CD4-positive, CD25-positive, alpha-beta regulatory T cell (primary cell): ENCODE data around the gene ETFA. TPM values are rescaled to one million over a fixed set of nuclear protein-coding genes. Genes with fewer than 3 reads are reported as not detected.

Source experiments
- ATAC-seq, 2 donors: fragments of 150-1000 bp; cut with Tn5 transposase; one replicate each; pipeline ENCODE4 v1.10.0; 2021; ENCODE audit warnings: low read depth in 2 of 2, moderate number of reproducible peaks in 2 of 2, moderate library complexity in 1 of 2
- DNase-seq, 3 donors: peaks; one replicate each; pipeline versions ENCODE4 v3.0.0 to v3.0.0-alpha.2; 2012 to 2022; ENCODE audit warnings: mixed read lengths in 1 of 3
- H3K27ac ChIP-seq: one replicate; pipeline ENCODE4 v1.7.0; 2013; ENCODE audit warnings: mild to moderate bottlenecking, low read length; ENCODE audit not compliant: insufficient read depth, poor library complexity, severe bottlenecking
- H3K27me3 ChIP-seq: one replicate; pipeline ENCODE4 v1.7.0; 2013; ENCODE audit warnings: low read length; ENCODE audit not compliant: control insufficient read depth, insufficient read depth
- H3K36me3 ChIP-seq: one replicate; pipeline ENCODE4 v1.7.0; 2013; ENCODE audit warnings: mild to moderate bottlenecking, low read length, moderate library complexity; ENCODE audit not compliant: control insufficient read depth, insufficient read depth
- H3K4me1 ChIP-seq: 2 replicates; pipeline ENCODE4 v1.7.0; 2013; ENCODE audit warnings: mild to moderate bottlenecking, low read length; ENCODE audit not compliant: insufficient read depth, control insufficient read depth, poor library complexity, severe bottlenecking
- H3K4me3 ChIP-seq: one replicate; pipeline ENCODE4 v1.7.0; 2013; ENCODE audit warnings: low read depth, mild to moderate bottlenecking, low read length, moderate library complexity
- H3K9me3 ChIP-seq, 2 experiments: 1 replicate in 1 of 2; 2 replicates in 1 of 2; pipeline ENCODE4 v1.7.0; 2013; ENCODE audit warnings: low read length in 2 of 2, mild to moderate bottlenecking in 1 of 2, moderate library complexity in 1 of 2; ENCODE audit not compliant: control insufficient read depth in 2 of 2
- H3K27ac Mint-ChIP-seq, 3 donors: one replicate each; pipeline ENCODE4 v1.8.0; 2020 to 2022; ENCODE audit warnings: mild to moderate bottlenecking in 3 of 3, mixed read lengths in 3 of 3, moderate library complexity in 2 of 3
- H3K27me3 Mint-ChIP-seq: one replicate; pipeline ENCODE4 v1.8.0; 2022; ENCODE audit warnings: mild to moderate bottlenecking, mixed read lengths
- H3K36me3 Mint-ChIP-seq: one replicate; pipeline ENCODE4 v1.8.0; 2020; ENCODE audit warnings: mixed read lengths
- H3K4me1 Mint-ChIP-seq, 4 donors: one replicate each; pipeline ENCODE4 v1.8.0; 2020 to 2022; ENCODE audit warnings: mixed read lengths in 4 of 4, mild to moderate bottlenecking in 1 of 4
- H3K4me3 Mint-ChIP-seq, 4 donors: one replicate each; pipeline ENCODE4 v1.8.0; 2020 to 2022; ENCODE audit warnings: mild to moderate bottlenecking in 4 of 4, mixed read lengths in 4 of 4, moderate library complexity in 3 of 4
- H3K9me3 Mint-ChIP-seq, 7 donors: one replicate each; pipeline ENCODE4 v1.8.0; 2020 to 2022; ENCODE audit warnings: mixed read lengths in 7 of 7, mild to moderate bottlenecking in 3 of 7, moderate library complexity in 2 of 7
- polyA plus RNA-seq, 4 donors: library from polyadenylated mRNA; unstranded; fragments of 300-500 nt; fragmentation: Illumina TruSeq; gene quantifications; one replicate each; pipeline ENCODE4 v1.2.3, GENCODE V29; 2021
- total RNA-seq: library from RNA; stranded (reverse); gene quantifications from one replicate; pipeline ENCODE4 v1.2.3, GENCODE V29; 2022

ETFA gene
- total and polyA plus RNA-seq, 5 donors from 2014 or later = 44.5 to 166 (median 120) TPM

DNA sequence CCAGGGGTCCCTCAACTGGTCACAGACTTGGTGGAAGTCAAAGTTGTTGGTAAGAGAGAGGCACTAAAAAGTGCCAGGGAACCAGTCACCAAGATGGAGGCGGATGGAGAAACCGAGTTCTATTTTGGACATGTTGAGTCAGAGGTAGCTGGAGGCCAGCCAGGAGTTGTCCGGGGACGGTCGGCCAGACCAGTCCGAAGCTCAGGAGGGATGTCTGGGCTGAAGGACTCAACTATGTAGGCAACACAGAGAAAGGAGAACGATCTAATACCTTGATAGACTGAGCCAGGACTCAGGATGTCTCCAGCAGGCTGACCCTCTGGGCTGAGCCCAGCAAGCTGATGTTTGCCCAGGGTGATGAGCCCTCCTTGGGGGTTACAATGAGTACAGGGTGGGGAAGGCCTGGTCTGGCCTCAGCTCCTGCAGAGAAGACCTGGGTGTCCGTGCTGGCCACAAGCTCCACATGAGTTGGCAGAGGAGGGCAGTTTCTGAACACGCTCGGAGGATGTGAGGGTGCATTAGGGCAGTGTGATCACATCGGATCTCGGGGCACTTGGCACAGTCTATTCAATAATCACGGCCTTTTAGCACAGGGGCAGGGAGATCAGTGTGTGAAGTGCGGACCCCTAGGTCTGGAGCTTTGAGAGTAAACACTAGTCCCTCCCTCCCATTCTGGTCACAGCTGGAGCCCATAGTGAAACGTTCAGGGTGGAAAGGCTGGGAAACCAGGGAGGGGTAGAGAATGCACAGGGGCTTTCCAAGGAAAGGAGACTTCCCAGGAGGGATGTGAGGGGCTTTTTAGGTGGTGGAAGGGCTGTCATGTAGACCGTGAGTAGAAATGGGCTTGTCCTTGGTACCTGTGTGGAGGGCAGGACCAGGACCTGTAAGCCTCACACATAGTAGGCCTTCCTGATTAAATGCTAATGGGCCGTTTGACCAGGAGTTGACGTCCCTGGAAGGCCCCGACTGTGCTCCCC is 111.9 kb downstream of the ETFA start:
- H3K27me3 ChIP-seq = no peaks in the 10 kb centered on the region
- Mint-ChIP-seq H3K9me3 (peaks cover 0 to 2% (median 0%) of the 10 kb centered on the region in 7 donors), H3K36me3 (peaks cover 3% of the 10 kb centered on the region), H3K27ac (peak overlapping the region in 1 of 3 donors; percentile 59), H3K4me1 (peaks cover 0 to 8% (median 2%) of the 10 kb centered on the region in 4 donors), H3K27me3 (no peaks in the 10 kb centered on the region), H3K4me3 (no peak overlapping the region)
- DNase-seq (no peak), ATAC-seq (no peak)
- H3K4me3 ChIP-seq = no peak overlapping the region
- H3K4me1 ChIP-seq = peaks cover 7% of the 10 kb centered on the region
- H3K36me3 ChIP-seq = no peaks in the 10 kb centered on the region
- no peaks in the 10 kb centered on the region for H3K9me3 ChIP-seq
- no peak overlapping the region for H3K27ac ChIP-seq

DNA sequence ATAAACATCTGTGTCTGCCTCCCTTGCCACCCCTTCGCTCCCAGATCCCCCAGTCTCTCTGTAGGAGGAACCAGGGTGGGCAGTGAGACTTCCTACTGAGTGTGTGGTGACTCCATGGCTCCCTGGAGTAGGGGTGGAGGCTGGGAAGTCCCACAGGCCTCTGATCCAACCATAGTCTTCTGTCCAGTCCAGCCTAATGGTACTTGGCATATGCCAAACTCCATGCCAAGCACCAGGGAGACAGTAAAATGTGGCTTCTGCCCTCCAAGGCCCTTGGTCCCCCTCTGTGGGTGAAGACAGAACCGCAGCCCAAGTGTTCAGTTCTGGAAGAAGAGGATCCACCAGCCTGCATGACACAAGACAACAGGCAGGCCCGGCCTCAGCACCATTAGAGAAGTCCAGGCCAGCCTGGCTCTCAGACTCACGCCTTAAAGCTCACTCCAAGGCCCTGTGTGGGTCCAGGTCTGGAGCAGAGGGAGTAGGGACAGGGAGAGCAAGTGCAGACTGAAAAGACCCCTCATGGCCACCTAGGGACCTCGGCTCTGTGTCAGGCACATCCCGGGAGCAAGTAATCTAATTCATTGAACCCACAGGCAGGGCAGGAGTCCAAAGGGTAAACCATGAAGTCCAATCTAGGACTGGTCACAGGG is 112.7 kb downstream of the ETFA start:
- H3K4me1 ChIP-seq = peaks cover 7% of the 10 kb centered on the region
- H3K4me3 Mint-ChIP-seq = no peak overlapping the region
- H3K4me1 Mint-ChIP-seq = peaks cover 0 to 8% (median 2%) of the 10 kb centered on the region in 4 donors
- no peak overlapping the region for H3K27ac ChIP-seq
- H3K4me3 ChIP-seq = no peak overlapping the region
- no peaks in the 10 kb centered on the region for H3K36me3 ChIP-seq
- H3K36me3 Mint-ChIP-seq = peaks cover 1% of the 10 kb centered on the region
- no peaks in the 10 kb centered on the region for H3K27me3 ChIP-seq
- peaks cover 0 to 2% (median 0%) of the 10 kb centered on the region in 7 donors for H3K9me3 Mint-ChIP-seq
- H3K9me3 ChIP-seq = no peaks in the 10 kb centered on the region
- peak overlapping the region in 1 of 3 donors; percentile 59 for H3K27ac Mint-ChIP-seq
- ATAC-seq (no peak), DNase-seq (no peak)
- no peaks in the 10 kb centered on the region for H3K27me3 Mint-ChIP-seq

GRCh38 chr15:76197703-76198455 is 113.4 kb downstream of the ETFA start:
- ATAC-seq = no peak
- H3K36me3 Mint-ChIP-seq = no peaks in the 10 kb centered on the region
- peaks cover 7% of the 10 kb centered on the region for H3K4me1 ChIP-seq
- no peaks in the 10 kb centered on the region for H3K27me3 ChIP-seq
- peak overlapping the region in 1 of 4 donors; percentile 81 for H3K4me3 Mint-ChIP-seq
- DNase-seq = no peak
- no peaks in the 10 kb centered on the region for H3K9me3 ChIP-seq
- H3K9me3 Mint-ChIP-seq = peaks cover 0 to 1% (median 0%) of the 10 kb centered on the region in 7 donors
- no peak overlapping the region for H3K4me3 ChIP-seq
- no peak overlapping the region for H3K27ac ChIP-seq
- H3K36me3 ChIP-seq = no peaks in the 10 kb centered on the region
- peaks cover 0 to 8% (median 2%) of the 10 kb centered on the region in 4 donors for H3K4me1 Mint-ChIP-seq
- H3K27ac Mint-ChIP-seq = peak overlapping the region in 1 of 3 donors; percentile 78
- H3K27me3 Mint-ChIP-seq = no peaks in the 10 kb centered on the region

DNA sequence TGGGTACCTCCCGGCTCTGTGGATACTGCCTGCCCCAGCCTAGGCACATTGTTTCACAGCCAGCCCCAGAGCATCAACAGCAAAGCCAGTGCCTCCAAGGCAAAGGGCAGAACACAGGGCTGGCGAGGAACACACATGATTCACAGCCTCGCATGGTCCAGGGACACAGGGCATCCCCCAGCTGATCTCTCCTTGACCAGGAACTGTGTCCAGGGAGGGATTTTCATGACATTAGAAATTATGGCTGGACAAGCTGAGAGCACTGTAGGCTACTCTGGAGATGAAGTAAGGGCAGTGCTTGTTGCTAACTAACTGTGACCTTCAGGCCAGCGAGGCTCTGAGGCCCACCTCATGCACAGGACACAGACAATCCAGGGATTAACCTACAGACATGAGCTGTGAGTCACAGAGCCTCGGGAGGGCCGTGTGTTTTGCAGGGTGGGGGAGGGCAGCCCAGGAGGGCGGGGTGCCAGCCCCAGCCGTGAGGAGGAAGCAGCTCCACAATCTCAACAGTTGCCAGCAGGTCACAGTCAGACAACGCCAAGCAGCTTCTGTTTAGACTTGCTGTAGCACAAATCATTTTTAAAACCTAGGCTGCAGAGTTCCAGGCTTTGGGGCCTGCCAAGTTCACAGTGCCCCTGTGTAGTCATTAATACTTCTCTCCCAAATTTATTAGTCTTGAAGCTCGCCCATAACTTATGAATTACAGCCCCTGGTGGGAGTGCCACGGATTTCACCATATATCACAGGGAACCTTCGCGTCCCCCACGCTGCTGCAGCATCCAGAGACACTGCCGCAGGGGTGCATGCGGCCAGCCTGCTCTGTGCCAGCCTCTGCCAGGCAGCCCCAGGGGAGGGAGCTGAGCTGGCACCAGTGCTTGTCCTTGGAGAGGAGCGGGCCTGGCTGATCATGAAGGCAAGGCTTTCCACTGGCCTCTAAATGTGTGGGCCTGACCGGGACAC is 114.7 kb downstream of the ETFA start:
- H3K9me3 Mint-ChIP-seq = no peaks in the 10 kb centered on the region

DNA sequence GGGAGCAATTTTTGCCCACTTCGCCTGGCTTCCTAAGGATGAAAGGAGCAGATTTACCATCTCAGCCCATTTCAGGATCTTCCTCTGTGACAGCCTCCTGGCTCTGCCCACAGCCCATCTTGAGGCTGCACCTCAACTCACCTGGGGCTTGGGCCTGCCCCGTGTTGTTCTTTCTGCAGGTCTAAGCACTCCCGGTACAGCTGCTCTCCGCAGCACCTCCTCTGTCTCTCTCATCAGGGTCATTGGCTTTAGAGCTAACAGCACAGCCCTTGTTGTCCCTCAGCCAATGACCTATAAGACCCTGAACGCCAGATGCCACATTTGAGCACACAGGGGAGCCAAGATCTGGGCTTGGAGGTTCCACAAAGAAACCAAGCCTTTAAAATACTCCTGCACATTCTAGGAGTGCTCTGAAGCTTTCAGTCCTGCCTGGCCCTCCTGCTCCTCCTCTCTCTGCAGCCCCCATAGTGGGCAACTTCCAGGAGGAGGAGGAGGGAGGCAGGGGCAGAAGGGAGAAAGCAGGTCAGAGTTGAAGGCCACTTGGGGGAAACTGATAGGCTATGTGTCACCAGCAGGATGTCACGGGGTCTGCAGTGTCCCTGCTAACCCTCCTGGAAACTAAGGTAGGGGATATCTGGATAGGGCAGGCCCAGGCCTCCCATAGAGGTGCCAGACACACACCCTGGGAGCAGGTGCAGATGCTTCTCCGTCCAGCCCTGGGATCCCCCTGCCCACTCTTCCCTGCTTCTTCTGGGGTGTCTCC is 115.6 kb downstream of the ETFA start:
- peaks cover 3 to 14% (median 9%) of the 10 kb centered on the region in 4 donors for H3K4me1 Mint-ChIP-seq
- H3K36me3 Mint-ChIP-seq = no peaks in the 10 kb centered on the region
- no peak overlapping the region for H3K4me3 ChIP-seq
- H3K27me3 ChIP-seq = no peaks in the 10 kb centered on the region
- H3K4me3 Mint-ChIP-seq = no peak overlapping the region
- H3K27ac Mint-ChIP-seq = peak overlapping the region in 2 of 3 donors; percentile 17 to 18
- ATAC-seq (no peak), DNase-seq (no peak)
- H3K9me3 ChIP-seq = no peaks in the 10 kb centered on the region
- peaks cover 4% of the 10 kb centered on the region for H3K27me3 Mint-ChIP-seq
- no peaks in the 10 kb centered on the region for H3K36me3 ChIP-seq
- peaks cover 15% of the 10 kb centered on the region for H3K4me1 ChIP-seq
- no peaks in the 10 kb centered on the region for H3K9me3 Mint-ChIP-seq
- no peak overlapping the region for H3K27ac ChIP-seq

More for the DNA sequence above, 114.7 kb downstream of the ETFA start:
- no peaks in the 10 kb centered on the region for H3K36me3 Mint-ChIP-seq
- no peak overlapping the region for H3K4me3 ChIP-seq
- no peak overlapping the region for H3K27ac ChIP-seq
- H3K4me1 ChIP-seq = peaks cover 7% of the 10 kb centered on the region
- H3K36me3 ChIP-seq = no peaks in the 10 kb centered on the region
- no peak overlapping the region for H3K4me3 Mint-ChIP-seq
- H3K9me3 ChIP-seq = no peaks in the 10 kb centered on the region
- no peaks in the 10 kb centered on the region for H3K27me3 Mint-ChIP-seq
- peak; percentile 31 to 57 for ATAC-seq
- peak overlapping the region in 2 of 3 donors; percentile 42 to 78 for H3K27ac Mint-ChIP-seq
- peaks cover 0 to 8% (median 3%) of the 10 kb centered on the region in 4 donors for H3K4me1 Mint-ChIP-seq
- DNase-seq = peak in 1 of 3 donors; percentile 70
- H3K27me3 ChIP-seq = no peaks in the 10 kb centered on the region

- no peak overlapping the region for H3K27ac Mint-ChIP-seq
- H3K4me1 Mint-ChIP-seq = peaks cover 4 to 18% (median 16%) of the 10 kb centered on the region in 4 donors
- H3K27me3 Mint-ChIP-seq = peaks cover 6% of the 10 kb centered on the region
- peak overlapping the region in 1 of 4 donors; percentile 77 for H3K4me3 Mint-ChIP-seq
- Histone ChIP-seq H3K4me1 (peaks cover 18% of the 10 kb centered on the region), H3K36me3 (no peaks in the 10 kb centered on the region), H3K4me3 (no peak overlapping the region), H3K9me3 (no peaks in the 10 kb centered on the region), H3K27me3 (no peaks in the 10 kb centered on the region), H3K27ac (no peak overlapping the region)
- DNase-seq (no peak), ATAC-seq (no peak)
- H3K36me3 Mint-ChIP-seq = no peaks in the 10 kb centered on the region
- peaks cover 0 to 2% (median 0%) of the 10 kb centered on the region in 7 donors for H3K9me3 Mint-ChIP-seq
These were observed 117.3 kb downstream of the ETFA start for GRCh38 chr15:76193934-76194333.
